DMS53 treated with DMSO at 0.1 percent for 48 hours (cell line): Measurements from ENCODE around the gene ITPR2.
"Not testable (repeated sequence)": the region's sequence is repeated elsewhere in the genome, so short reads cannot be mapped to it uniquely, and the experiment has no call there.

Experiments used
- DNase-seq: peaks from one replicate; lab custom pipeline; 2025; ENCODE audit not compliant: unreplicated experiment; lab: John Stamatoyannopoulos, UW

The ITPR2 gene

GRCh38 chr12:26319511-26319910 is 513.5 kb downstream of the ITPR2 start:
- DNase-seq: no peak

- DNase-seq: no peak
Observed at GRCh38 chr12:26318661-26319068, 514.3 kb downstream of the ITPR2 start.

- no peak for DNase-seq
Observed at GRCh38 chr12:26317942-26318575, 514.9 kb downstream of the ITPR2 start.

GRCh38 chr12:26314103-26314502 is 518.9 kb downstream of the ITPR2 start:
- DNase-seq: not testable (repeated sequence)

- not testable (repeated sequence) for DNase-seq
Observed at GRCh38 chr12:26310489-26310888, 522.5 kb downstream of the ITPR2 start.

- DNase-seq: no peak
Observed at GRCh38 chr12:26309634-26310033, 523.4 kb downstream of the ITPR2 start.

GRCh38 chr12:26304273-26304672 is 528.7 kb downstream of the ITPR2 start:
- DNase-seq: no peak

- DNase-seq: no peak
Observed at GRCh38 chr12:26303418-26303817, 529.6 kb downstream of the ITPR2 start.

- DNase-seq: no peak
Observed at GRCh38 chr12:26302776-26303175, 530.2 kb downstream of the ITPR2 start.

- DNase-seq: no peak
Observed at GRCh38 chr12:26299751-26300150, 533.2 kb downstream of the ITPR2 start.

- DNase-seq: peak; percentile 53
Observed at GRCh38 chr12:26298785-26299621, 534.0 kb downstream of the ITPR2 start.

GRCh38 chr12:26297396-26298070 is 535.5 kb downstream of the ITPR2 start:
- DNase-seq: no peak

GRCh38 chr12:26295001-26295400 is 538.0 kb downstream of the ITPR2 start:
- no peak for DNase-seq

GRCh38 chr12:26293612-26294011 is 539.4 kb downstream of the ITPR2 start:
- no peak for DNase-seq

- DNase-seq: no peak
Observed at GRCh38 chr12:26292596-26292995, 540.4 kb downstream of the ITPR2 start.

GRCh38 chr12:26290565-26290964 is 542.4 kb downstream of the ITPR2 start:
- DNase-seq: no peak

GRCh38 chr12:26287671-26288381 is 545.2 kb downstream of the ITPR2 start:
- DNase-seq: no peak
